Right lung (tissue), 5 donors: ENCODE results near the gene MRPS27. TPM values are rescaled to one million over a fixed set of nuclear protein-coding genes. Genes with fewer than 3 reads are reported as not detected.

Source experiments
- DNase-seq, 2 donors: peaks; one replicate each; pipeline ENCODE4 v3.0.0-alpha.2; 2013
- polyA plus RNA-seq, 5 donors: library from polyadenylated mRNA; unstranded; fragments of 120-200 nt; gene quantifications; one replicate each; pipeline versions ENCODE4 v1.2.1 to v1.2.3, GENCODE V29; 2013; ENCODE audit warnings: inconsistent platforms in 1 of 5, low replicate concordance in 1 of 5; ENCODE audit not compliant: insufficient read length in 5 of 5, insufficient read depth in 1 of 5

MRPS27 gene
- polyA plus RNA-seq, 5 donors = 55.4 to 77.4 (median 74.7) TPM

- DNase-seq = no peak
Observed at GRCh38 chr5:72267685-72268084, 52.4 kb downstream of the MRPS27 start.

- no peak for DNase-seq
Observed at GRCh38 chr5:72266862-72267261, 53.2 kb downstream of the MRPS27 start.

GRCh38 chr5:72265032-72265877 is 54.8 kb downstream of the MRPS27 start:
- DNase-seq = no peak

- no peak for DNase-seq
Observed at GRCh38 chr5:72256536-72256935, 63.5 kb downstream of the MRPS27 start.

- no peak for DNase-seq
Observed at GRCh38 chr5:72255670-72256069, 64.4 kb downstream of the MRPS27 start.

- no peak for DNase-seq
Observed at GRCh38 chr5:72255237-72255636, 64.8 kb downstream of the MRPS27 start.

- no peak for DNase-seq
Observed at GRCh38 chr5:72252574-72253155, 67.4 kb downstream of the MRPS27 start.

- DNase-seq = no peak
Observed at GRCh38 chr5:72252008-72252407, 68.0 kb downstream of the MRPS27 start.

GRCh38 chr5:72251386-72251785 is 68.7 kb downstream of the MRPS27 start:
- no peak for DNase-seq

GRCh38 chr5:72248410-72248981 is 71.5 kb downstream of the MRPS27 start:
- peak; percentile 20 to 24 for DNase-seq

GRCh38 chr5:72246954-72247442 is 73.0 kb downstream of the MRPS27 start:
- DNase-seq = no peak

- no peak for DNase-seq
Observed at GRCh38 chr5:72245951-72246532, 74.0 kb downstream of the MRPS27 start.

- DNase-seq = no peak
Observed at GRCh38 chr5:72245546-72245945, 74.5 kb downstream of the MRPS27 start.

GRCh38 chr5:72244862-72245371 is 75.1 kb downstream of the MRPS27 start:
- DNase-seq = no peak

- DNase-seq = no peak
Observed at GRCh38 chr5:72243706-72244105, 76.3 kb downstream of the MRPS27 start.

GRCh38 chr5:72242796-72243475 is 77.1 kb downstream of the MRPS27 start:
- DNase-seq = no peak

GRCh38 chr5:72241346-72242003 is 78.6 kb downstream of the MRPS27 start:
- DNase-seq = no peak

- DNase-seq = no peak
Observed at GRCh38 chr5:72238712-72239445, 81.2 kb downstream of the MRPS27 start.

- DNase-seq = no peak
Observed at GRCh38 chr5:72237879-72238278, 82.2 kb downstream of the MRPS27 start.

- no peak for DNase-seq
Observed at GRCh38 chr5:72237415-72237814, 82.6 kb downstream of the MRPS27 start.
